GM23248 (cell line): ENCODE results near the gene SNX11. TPM values are rescaled to one million over a fixed set of nuclear protein-coding genes. Genes with fewer than 3 reads are reported as not detected.
A peak's percentile ranks its signal among the peaks of the same experiment; 100 is the strongest.

Source experiments
- DNase-seq: peaks from one replicate; pipeline ENCODE4 v3.0.0-alpha.2; 2015
- H2AFZ ChIP-seq: fragments of 200-600 bp; sonication (generic); 2 replicates; pipeline ENCODE4 v1.6.1; 2016; ENCODE audit warnings: antibody characterized with exemption
- H3F3A ChIP-seq: fragments of 200-600 bp; sonication (generic); 2 replicates; pipeline ENCODE4 v1.6.1; 2016; ENCODE audit warnings: mild to moderate bottlenecking, antibody characterized with exemption, mixed run types; ENCODE audit not compliant: insufficient read depth
- H3K27ac ChIP-seq: fragments of 200-600 bp; sonication (generic); 2 replicates; pipeline ENCODE4 v1.5.1; 2016; ENCODE audit warnings: mild to moderate bottlenecking
- H3K27me3 ChIP-seq: fragments of 200-600 bp; sonication (generic); replicated peaks from 2 replicates; pipeline ENCODE4 v1.6.1; 2016; ENCODE audit warnings: mild to moderate bottlenecking; ENCODE audit not compliant: insufficient read depth
- H3K36me3 ChIP-seq: fragments of 200-600 bp; sonication (generic); 2 replicates; pipeline ENCODE4 v1.6.1; 2016; ENCODE audit warnings: low read depth, mild to moderate bottlenecking
- H3K4me1 ChIP-seq: fragments of 200-600 bp; sonication (generic); 2 replicates; pipeline ENCODE4 v1.6.1; 2016; ENCODE audit warnings: mild to moderate bottlenecking; ENCODE audit not compliant: insufficient read depth
- H3K4me2 ChIP-seq: fragments of 200-600 bp; sonication (generic); one replicate; pipeline ENCODE4 v1.6.1; 2016; ENCODE audit warnings: mild to moderate bottlenecking; ENCODE audit not compliant: unreplicated experiment
- H3K4me3 ChIP-seq: fragments of 200-600 bp; sonication (generic); 2 replicates; pipeline ENCODE4 v1.5.1; 2016; ENCODE audit warnings: mild to moderate bottlenecking
- H3K79me2 ChIP-seq: fragments of 200-600 bp; sonication (generic); 2 replicates; pipeline ENCODE4 v1.6.1; 2016; ENCODE audit warnings: mild to moderate bottlenecking; ENCODE audit not compliant: insufficient read depth
- H3K9ac ChIP-seq: fragments of 200-600 bp; sonication (generic); 2 replicates; pipeline ENCODE4 v1.6.1; 2016; ENCODE audit warnings: mild to moderate bottlenecking
- H3K9me2 ChIP-seq: fragments of 200-600 bp; sonication (generic); 2 replicates; pipeline ENCODE4 v1.6.1; 2016; ENCODE audit warnings: mixed run types, mild to moderate bottlenecking, moderate library complexity; ENCODE audit not compliant: insufficient read depth
- H3K9me3 ChIP-seq: fragments of 200-600 bp; sonication (generic); one replicate; pipeline ENCODE4 v1.6.1; 2017; ENCODE audit warnings: low read depth
- H4K20me1 ChIP-seq: fragments of 200-600 bp; sonication (generic); 2 replicates; pipeline ENCODE4 v1.6.0; 2016; ENCODE audit not compliant: insufficient read depth
- EZH2 ChIP-seq: fragments of 200-600 bp; sonication (generic); IDR thresholded peaks from 2 replicates; pipeline ENCODE4 v1.6.1; 2018; ENCODE audit warnings: antibody characterized with exemption, mild to moderate bottlenecking; ENCODE audit not compliant: insufficient read depth, poor library complexity, severe bottlenecking
- EZH2phosphoT487 ChIP-seq: fragments of 200-600 bp; sonication (generic); IDR thresholded peaks from 2 replicates; pipeline ENCODE4 v1.6.1; 2018; ENCODE audit warnings: antibody characterized with exemption, moderate library complexity, mild to moderate bottlenecking, low read depth; ENCODE audit not compliant: insufficient read depth
- WGBS, 2 experiments: methylation state at CpG; one replicate each; pipeline ENCODE4 v1.1.6; 2015 to 2017; ENCODE audit warnings: low lambda C conversion rate in 2 of 2, low coverage in 1 of 2; ENCODE audit errors: missing lambda C conversion rate in 2 of 2; 5-methylcytosine and 5-hydroxymethylcytosine counted together
- in situ Hi-C: fragments of 300-500 bp; cut with MboI; formaldehyde crosslinking; loops from 2 replicates; pipeline ENCODE4 v1.15.0; 2020
- polyA plus RNA-seq: library from polyadenylated mRNA; unstranded; fragments of >200 nt; fragmentation: Nextera tagmentation; extraction: Ambion mirVana; gene quantifications from 2 replicates; pipeline ENCODE4 v1.2.1, GENCODE V29; 2016
- total RNA-seq: library from RNA; depleted of rRNA; stranded (reverse); fragments of >200 nt; shearing (Covaris generic); gene quantifications from 2 replicates; pipeline ENCODE4 v1.2.3, GENCODE V29; 2014

Gene SNX11
- total and polyA plus RNA-seq, 2 experiments from 2014 or later: 14.7 to 17.5 TPM

GRCh38 chr17:48101012-48101720 lies 6.4 kb upstream of the SNX11 start, which contains the start of gene CBX1:
Gene CBX1, minus strand, starts transcription at chr17:48101478. Its CDS starts 24,474 bp downstream, at chr17:48077004.
- DNase-seq: peak; percentile 95
- peaks cover 19% of the 10 kb centered on the region for H3F3A ChIP-seq
- 0 out of 2 replicates have a peak, but pooled peaks cover 9% of the 10 kb centered on the region for H4K20me1 ChIP-seq
- H3K79me2 ChIP-seq: peaks cover 43% of the 10 kb centered on the region
- peak within 1 kb of the TSS; percentile 99 for H3K4me3 ChIP-seq
- TF ChIP-seq EZH2: no peak
- no peak for TF ChIP-seq EZH2phosphoT487
- no peaks in the 10 kb centered on the region for H3K27me3 ChIP-seq
- peak within 1 kb of the TSS; percentile 86 for H2AFZ ChIP-seq
- WGBS, 2 experiments: 1 to 2% methylated on average over 58 to 79 of the region's 79 CpGs
- H3K36me3 ChIP-seq: no peaks in the 10 kb centered on the region
- in situ Hi-C loops: no loop called here
- H3K27ac ChIP-seq: peak within 1 kb of the TSS; percentile 86
- H3K9ac ChIP-seq: peak within 1 kb of the TSS; percentile 88
- H3K9me3 ChIP-seq: no peaks in the 10 kb centered on the region
- peak within 1 kb of the TSS; percentile 81 for H3K4me2 ChIP-seq
- H3K9me2 ChIP-seq: no peaks in the 10 kb centered on the region
- H3K4me1 ChIP-seq: peaks cover 10% of the 10 kb centered on the region

GRCh38 chr17:48102043-48102750 lies 5.4 kb upstream of the SNX11 start:
- H3K4me2 ChIP-seq: peak overlapping the region; percentile 81
- H3K79me2 ChIP-seq: peaks cover 32% of the 10 kb centered on the region
- no peak for TF ChIP-seq EZH2phosphoT487
- TF ChIP-seq EZH2: no peak
- no peaks in the 10 kb centered on the region for H3K9me2 ChIP-seq
- WGBS, 2 experiments: 95 to 96% methylated on average over 19 of the region's 19 CpGs
- H3F3A ChIP-seq: peaks cover 19% of the 10 kb centered on the region
- no peak for DNase-seq
- 0 out of 2 replicates have a peak overlapping the region, but pooled peaks have one; percentile 99 for H3K4me3 ChIP-seq
- no peak overlapping the region; the same call in 1 of the 2 replicates for H3K9ac ChIP-seq
- no peaks in the 10 kb centered on the region for H3K27me3 ChIP-seq
- no peaks in the 10 kb centered on the region for H3K36me3 ChIP-seq
- 0 out of 2 replicates have a peak, but pooled peaks cover 9% of the 10 kb centered on the region for H4K20me1 ChIP-seq
- in situ Hi-C loops: no loop called here
- no peak overlapping the region for H3K27ac ChIP-seq
- H3K9me3 ChIP-seq: no peaks in the 10 kb centered on the region
- H2AFZ ChIP-seq: peak overlapping the region; percentile 86; the same call in 1 of the 2 replicates
- peaks cover 10% of the 10 kb centered on the region for H3K4me1 ChIP-seq

- Histone ChIP-seq H3K36me3 (no peaks in the 10 kb centered on the region), H3K27me3 (no peaks in the 10 kb centered on the region), H3K27ac (no peak overlapping the region), H3K4me1 (peaks cover 6% of the 10 kb centered on the region), H3K9me3 (no peaks in the 10 kb centered on the region), H3K9ac (no peak overlapping the region), H3F3A (peaks cover 19% of the 10 kb centered on the region), H2AFZ (no peak overlapping the region), H4K20me1 (0 out of 2 replicates have a peak, but pooled peaks cover 5% of the 10 kb centered on the region), H3K9me2 (no peaks in the 10 kb centered on the region), H3K79me2 (peaks cover 28% of the 10 kb centered on the region), H3K4me3 (no peak overlapping the region), H3K4me2 (no peak overlapping the region)
- TF ChIP-seq EZH2phosphoT487: no peak
- no peak for TF ChIP-seq EZH2
- no peak for DNase-seq
- in situ Hi-C loops: no loop called here
- WGBS, 2 experiments: 87 to 93% methylated on average over 14 of the region's 14 CpGs
Measured at GRCh38 chr17:48102798-48103715, 4.5 kb upstream of the SNX11 start.

GRCh38 chr17:48104440-48104839 lies 3.1 kb upstream of the SNX11 start:
- Histone ChIP-seq H3K27ac (no peak overlapping the region), H2AFZ (no peak overlapping the region), H4K20me1 (no peaks in the 10 kb centered on the region), H3K79me2 (peaks cover 28% of the 10 kb centered on the region), H3K4me1 (peaks cover 11% of the 10 kb centered on the region), H3K27me3 (no peaks in the 10 kb centered on the region), H3K9me3 (no peaks in the 10 kb centered on the region), H3K9ac (no peak overlapping the region), H3K36me3 (no peaks in the 10 kb centered on the region), H3K4me3 (no peak overlapping the region), H3K9me2 (no peaks in the 10 kb centered on the region), H3F3A (peaks cover 14% of the 10 kb centered on the region), H3K4me2 (no peak overlapping the region)
- 75 to 79% methylated on average over 6 to 7 of the region's 7 CpGs for WGBS, 2 experiments
- in situ Hi-C loops: no loop called here
- no peak for DNase-seq
- TF ChIP-seq EZH2 (no peak), EZH2phosphoT487 (no peak)
